Mesothelial cell of epicardium (in vitro differentiated cells): ENCODE data around the gene BRK1. TPM values are rescaled to one million over a fixed set of nuclear protein-coding genes. Genes with fewer than 3 reads are reported as not detected.

Experiments
- DNase-seq, 2 experiments: peaks; one replicate each; pipeline ENCODE4 v3.0.0; 2021; ENCODE audit warnings: low spot score in 2 of 2; ENCODE audit not compliant: unreplicated experiment in 2 of 2
- H3K27ac Mint-ChIP-seq: 2 replicates; pipeline ENCODE4 v1.8.0; 2021; ENCODE audit warnings: mixed read lengths
- H3K27me3 Mint-ChIP-seq: 2 replicates; pipeline ENCODE4 v1.8.0; 2021; ENCODE audit warnings: low read depth, mixed read lengths
- H3K36me3 Mint-ChIP-seq: 2 replicates; pipeline ENCODE4 v1.8.0; 2021; ENCODE audit warnings: mixed read lengths
- H3K4me1 Mint-ChIP-seq: 2 replicates; pipeline ENCODE4 v1.8.0; 2021; ENCODE audit warnings: mixed read lengths
- H3K4me3 Mint-ChIP-seq: 2 replicates; pipeline ENCODE4 v1.8.0; 2021; ENCODE audit warnings: mild to moderate bottlenecking, moderate library complexity, mixed read lengths
- H3K9me3 Mint-ChIP-seq: 2 replicates; pipeline ENCODE4 v1.8.0; 2021; ENCODE audit warnings: mixed read lengths
- total RNA-seq: library from RNA; stranded (reverse); gene quantifications from 3 replicates; pipeline ENCODE4 v1.2.1, GENCODE V29; 2021
- TF ChIP-seq, protein P1 (sequence below): fragments of 200-600 bp; sonication (generic); IDR thresholded peaks from one replicate; pipeline ENCODE4 v1.5.0; 2021; ENCODE audit warnings: antibody characterized with exemption; ENCODE audit not compliant: unreplicated experiment

The BRK1 gene
- total RNA-seq, 1 donor from 2014 or later, result 121 TPM

GRCh38 chr3:10149226-10149625 is 33.8 kb downstream of the BRK1 start:
- Mint-ChIP-seq H3K36me3 (peaks cover 42% of the 10 kb centered on the region), H3K27me3 (no peaks in the 10 kb centered on the region), H3K27ac (no peak overlapping the region), H3K4me3 (no peak overlapping the region), H3K4me1 (peaks cover 5% of the 10 kb centered on the region), H3K9me3 (no peaks in the 10 kb centered on the region)
- TF ChIP-seq, protein P1, sequence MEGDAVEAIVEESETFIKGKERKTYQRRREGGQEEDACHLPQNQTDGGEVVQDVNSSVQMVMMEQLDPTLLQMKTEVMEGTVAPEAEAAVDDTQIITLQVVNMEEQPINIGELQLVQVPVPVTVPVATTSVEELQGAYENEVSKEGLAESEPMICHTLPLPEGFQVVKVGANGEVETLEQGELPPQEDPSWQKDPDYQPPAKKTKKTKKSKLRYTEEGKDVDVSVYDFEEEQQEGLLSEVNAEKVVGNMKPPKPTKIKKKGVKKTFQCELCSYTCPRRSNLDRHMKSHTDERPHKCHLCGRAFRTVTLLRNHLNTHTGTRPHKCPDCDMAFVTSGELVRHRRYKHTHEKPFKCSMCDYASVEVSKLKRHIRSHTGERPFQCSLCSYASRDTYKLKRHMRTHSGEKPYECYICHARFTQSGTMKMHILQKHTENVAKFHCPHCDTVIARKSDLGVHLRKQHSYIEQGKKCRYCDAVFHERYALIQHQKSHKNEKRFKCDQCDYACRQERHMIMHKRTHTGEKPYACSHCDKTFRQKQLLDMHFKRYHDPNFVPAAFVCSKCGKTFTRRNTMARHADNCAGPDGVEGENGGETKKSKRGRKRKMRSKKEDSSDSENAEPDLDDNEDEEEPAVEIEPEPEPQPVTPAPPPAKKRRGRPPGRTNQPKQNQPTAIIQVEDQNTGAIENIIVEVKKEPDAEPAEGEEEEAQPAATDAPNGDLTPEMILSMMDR, result no peak
- no peak for DNase-seq

- Mint-ChIP-seq H3K36me3 (peaks cover 42% of the 10 kb centered on the region), H3K27ac (no peak overlapping the region)
Measured at GRCh38 chr3:10150987-10151386, 35.5 kb downstream of the BRK1 start.

GRCh38 chr3:10154335-10155122 is 39.1 kb downstream of the BRK1 start:
- H3K27me3 Mint-ChIP-seq, result no peaks in the 10 kb centered on the region

More at GRCh38 chr3:10150987-10151386, 35.5 kb downstream of the BRK1 start:
- Mint-ChIP-seq H3K4me1 (peaks cover 2% of the 10 kb centered on the region), H3K4me3 (no peak overlapping the region), H3K9me3 (no peaks in the 10 kb centered on the region), H3K27me3 (no peaks in the 10 kb centered on the region)
- TF ChIP-seq, protein P1, result no peak
- no peak for DNase-seq

GRCh38 chr3:10155123-10155472 is 39.6 kb downstream of the BRK1 start:
- no peak overlapping the region for H3K27ac Mint-ChIP-seq
- H3K4me3 Mint-ChIP-seq, result no peak overlapping the region
- no peak for DNase-seq
- TF ChIP-seq, protein P1, result no peak
- no peaks in the 10 kb centered on the region for H3K9me3 Mint-ChIP-seq
- H3K27me3 Mint-ChIP-seq, result no peaks in the 10 kb centered on the region
- H3K36me3 Mint-ChIP-seq, result peaks cover 26% of the 10 kb centered on the region
- no peaks in the 10 kb centered on the region for H3K4me1 Mint-ChIP-seq

More at GRCh38 chr3:10154335-10155122, 39.1 kb downstream of the BRK1 start:
- DNase-seq, result no peak
- H3K9me3 Mint-ChIP-seq, result no peaks in the 10 kb centered on the region
- no peak overlapping the region for H3K4me3 Mint-ChIP-seq
- no peak overlapping the region for H3K27ac Mint-ChIP-seq
- TF ChIP-seq, protein P1, result no peak
- H3K36me3 Mint-ChIP-seq, result peaks cover 31% of the 10 kb centered on the region
- H3K4me1 Mint-ChIP-seq, result no peaks in the 10 kb centered on the region

DNA sequence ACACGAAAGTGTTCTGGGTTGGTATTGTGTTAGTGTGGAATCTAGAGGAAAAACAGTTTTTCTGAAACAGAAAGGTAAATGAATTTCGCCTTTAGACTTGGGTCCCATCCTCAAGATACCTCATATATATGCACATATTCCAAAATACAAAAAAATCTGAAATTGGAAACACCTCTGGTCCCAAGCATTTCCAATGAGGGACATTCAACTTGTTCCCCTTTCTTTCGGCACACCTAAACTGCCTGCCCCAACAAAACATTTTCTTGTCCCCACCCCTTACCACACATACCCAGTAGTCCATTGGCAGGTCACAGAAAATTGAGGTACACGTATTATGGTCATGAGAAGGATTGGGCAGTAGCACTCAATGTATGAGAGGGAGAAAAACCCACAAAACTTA is 40.2 kb downstream of the BRK1 start:
- Mint-ChIP-seq H3K4me3 (no peak overlapping the region), H3K9me3 (no peaks in the 10 kb centered on the region), H3K27ac (no peak overlapping the region), H3K4me1 (peaks cover 3% of the 10 kb centered on the region), H3K27me3 (no peaks in the 10 kb centered on the region), H3K36me3 (peaks cover 20% of the 10 kb centered on the region)
- no peak for DNase-seq
- TF ChIP-seq, protein P1, result no peak
